Stimulated activated CD8-positive, alpha-beta memory T cell treated with anti-CD3 and anti-CD28 coated beads, Interleukin-15, amount 100 ng/mL, for 24 hours (primary cell): ENCODE data around the gene FOXL1.

Experiments
- DNase-seq: peaks from one replicate; pipeline ENCODE4 v3.0.0-alpha.2; 2020; ENCODE audit warnings: low read depth

FOXL1 gene

DNA sequence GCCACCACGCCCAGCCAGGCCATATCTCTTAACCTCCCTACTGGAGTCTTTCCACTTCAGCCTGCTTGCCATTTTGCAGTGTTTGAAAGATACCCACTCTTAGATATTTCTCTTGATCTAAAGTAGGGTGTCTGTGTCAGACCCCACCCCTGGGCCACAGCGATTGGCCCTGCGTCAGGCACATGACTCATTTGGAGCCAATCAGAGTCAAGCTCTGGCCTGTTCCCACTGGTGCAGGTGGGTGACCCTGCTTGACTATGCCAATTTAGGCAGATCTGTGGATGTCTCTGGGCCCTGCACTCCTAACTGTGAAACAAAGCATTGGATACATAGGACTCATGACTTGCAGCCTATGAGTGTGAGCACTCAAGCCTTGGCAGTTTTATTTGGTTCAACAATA lies 27.6 kb downstream of the FOXL1 start:
- DNase-seq = no peak

DNA sequence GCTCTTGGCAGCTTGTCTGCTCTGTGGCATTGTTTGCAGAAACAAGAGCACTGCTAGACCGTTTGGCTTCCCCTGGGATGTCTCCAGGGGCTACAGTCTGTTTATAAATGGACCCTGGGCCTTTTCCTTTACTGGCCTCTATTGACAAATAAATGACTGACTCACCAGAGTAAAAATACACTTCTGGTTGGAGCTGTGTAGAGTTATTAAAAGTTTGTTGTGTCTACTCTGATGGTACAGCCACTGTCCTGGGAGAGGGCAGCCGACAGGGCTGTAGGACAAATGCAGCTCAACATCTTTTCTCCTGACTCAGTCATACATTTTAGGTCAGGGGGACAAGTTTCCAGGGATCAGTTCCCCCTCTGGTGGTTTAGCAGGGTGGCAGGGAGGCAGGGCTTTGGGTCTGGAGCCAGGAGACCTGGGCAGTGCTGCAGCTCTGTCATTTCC lies 30.0 kb downstream of the FOXL1 start:
- DNase-seq = no peak

DNA sequence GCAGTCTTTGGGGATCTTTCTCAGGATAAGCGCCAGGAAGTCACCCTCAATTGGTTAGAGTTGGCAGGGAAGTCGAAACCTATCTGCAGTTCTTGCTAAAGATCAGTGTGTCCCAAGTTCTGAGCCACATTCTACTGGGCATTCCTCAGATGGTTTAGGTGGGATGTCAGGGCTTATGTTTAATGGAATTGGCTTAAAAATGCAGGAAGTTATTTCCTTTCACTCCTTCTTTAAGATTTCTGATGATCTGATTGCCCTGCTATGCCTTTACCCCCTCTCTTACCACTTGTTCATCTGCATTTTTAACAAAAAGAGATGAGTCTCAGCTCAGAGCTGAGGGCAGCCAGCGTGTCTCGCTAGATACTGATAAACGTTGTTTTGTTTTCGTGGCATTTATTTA lies 30.8 kb downstream of the FOXL1 start:
- DNase-seq = no peak

DNA sequence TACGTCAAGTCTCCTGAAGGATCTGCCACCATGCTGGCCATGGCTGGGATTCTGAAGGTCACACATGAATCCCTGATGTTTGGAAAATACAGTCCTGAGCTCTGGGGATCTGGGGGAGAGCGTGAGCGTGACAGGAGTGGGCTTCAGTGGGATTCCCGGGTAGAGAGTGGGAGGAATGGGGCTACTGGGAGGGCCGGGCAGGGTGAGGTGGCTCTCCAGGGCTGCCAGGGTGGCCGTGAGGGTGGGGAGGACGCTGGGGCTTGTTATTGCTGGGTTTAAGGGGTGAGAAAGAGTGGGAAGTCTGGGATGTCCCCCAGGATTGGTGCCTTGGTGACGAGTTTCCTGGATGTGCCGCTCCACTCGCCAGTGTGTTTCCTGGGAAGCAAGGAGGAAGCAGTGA lies 31.3 kb downstream of the FOXL1 start:
- DNase-seq = no peak

DNA sequence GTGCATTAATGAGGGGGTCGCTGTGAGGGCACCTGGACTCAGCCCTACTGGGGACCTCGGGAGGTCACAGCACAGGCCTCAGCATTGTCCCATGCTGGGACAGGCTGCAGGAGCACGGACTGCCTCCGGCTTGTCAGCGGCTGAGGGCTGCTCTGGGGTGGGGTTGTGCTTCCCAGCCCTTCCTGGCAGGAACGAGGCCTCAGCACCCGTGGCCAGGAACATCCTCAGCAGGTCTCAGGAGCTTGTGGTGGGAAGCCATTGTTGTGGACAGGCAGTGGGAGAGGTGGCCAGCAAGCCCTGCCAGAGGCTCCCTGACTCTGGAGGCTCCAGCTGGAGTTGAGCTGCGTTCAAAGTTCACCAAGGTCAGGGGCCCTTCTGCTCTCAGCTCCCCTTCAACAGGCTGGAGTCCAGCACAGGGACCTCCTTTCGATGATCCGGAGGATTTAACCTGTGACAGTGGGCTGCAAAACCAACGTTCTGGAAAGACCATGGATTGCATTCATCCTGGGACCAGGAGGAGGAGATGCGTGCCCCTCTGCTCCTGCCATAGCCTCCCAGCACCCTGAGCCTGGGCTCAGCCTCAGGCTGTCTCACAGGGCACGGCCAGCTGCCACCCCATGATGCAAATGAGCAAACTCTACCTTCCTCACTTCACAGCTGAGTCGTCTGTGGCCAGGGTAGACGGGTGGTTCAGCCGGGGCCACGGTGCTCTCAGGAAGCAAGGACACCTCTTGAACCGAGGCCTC lies 32.6 kb downstream of the FOXL1 start:
- DNase-seq = no peak

DNA sequence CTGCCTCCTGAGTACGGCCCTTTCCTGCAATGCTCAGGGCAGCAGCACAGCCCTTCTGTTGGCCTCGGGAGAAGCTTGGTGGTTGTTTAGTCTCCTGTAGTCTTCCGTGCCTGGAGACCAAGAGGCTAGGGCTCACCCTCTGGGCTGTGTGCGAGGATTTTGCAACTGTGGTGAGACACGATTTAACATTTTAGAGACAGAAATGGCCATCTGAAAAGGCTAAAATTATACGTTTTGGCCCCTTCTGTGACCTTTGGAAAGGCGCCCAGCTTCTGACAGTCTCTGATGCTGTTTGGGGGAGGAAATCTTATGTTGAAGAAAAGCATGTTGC lies 33.1 kb downstream of the FOXL1 start:
- no peak for DNase-seq

DNA sequence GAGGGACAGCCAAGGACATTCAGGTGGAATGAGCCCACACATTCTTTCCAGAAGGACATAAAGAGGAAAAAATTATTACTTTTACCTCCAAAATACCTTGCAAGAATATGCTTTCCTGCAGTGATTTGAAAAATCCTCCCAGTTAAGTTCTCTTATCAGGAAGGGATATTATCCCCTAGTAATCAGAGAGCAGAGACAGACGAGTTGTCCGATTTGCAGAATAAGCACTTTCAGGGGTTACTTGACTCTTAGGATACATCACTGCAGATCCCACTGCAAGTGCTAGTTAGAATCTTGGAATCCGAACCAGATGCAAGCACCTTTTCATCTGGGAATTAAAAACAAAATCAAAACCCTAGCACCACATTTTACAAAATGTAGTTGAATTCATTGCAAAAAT lies 33.6 kb downstream of the FOXL1 start:
- DNase-seq = no peak

DNA sequence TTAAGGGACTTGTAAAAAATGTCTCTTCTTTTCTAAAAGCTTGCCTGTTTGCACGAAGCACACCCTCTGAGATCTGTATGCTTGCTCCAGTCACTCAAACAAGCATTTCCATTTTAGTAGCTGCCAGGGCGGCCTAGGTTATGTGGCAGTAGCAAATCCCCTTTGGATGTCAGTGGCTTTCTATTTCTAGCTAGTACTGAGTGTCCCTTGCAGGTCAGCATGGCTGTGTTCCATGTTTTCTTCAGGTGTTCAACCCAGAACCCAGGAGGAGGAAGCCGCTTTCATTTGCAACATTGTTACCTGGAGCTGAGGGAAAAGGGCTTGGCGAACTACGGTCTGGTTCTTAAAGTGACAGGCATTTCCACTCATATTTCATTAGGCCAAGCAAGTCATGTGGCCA lies 36.4 kb downstream of the FOXL1 start:
- DNase-seq = no peak

DNA sequence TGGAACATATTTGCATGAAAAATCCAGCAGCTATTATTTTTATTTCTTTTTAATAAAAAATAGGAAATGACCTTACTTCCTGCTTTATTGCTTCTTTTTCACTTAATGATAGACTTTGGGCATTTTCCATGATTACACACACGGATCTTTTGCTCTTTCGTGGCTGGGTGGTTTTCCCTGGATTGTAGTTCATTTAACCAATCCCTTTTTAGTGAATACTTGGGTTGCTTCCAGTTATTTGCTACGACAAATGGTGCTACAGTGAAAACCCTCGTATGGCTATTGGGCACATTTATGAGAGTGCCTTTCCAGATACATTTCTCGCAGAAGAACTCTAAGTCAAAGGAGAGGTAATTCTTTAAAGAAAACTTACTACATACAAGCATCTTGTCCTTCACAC lies 38.6 kb downstream of the FOXL1 start:
- DNase-seq = no peak

DNA sequence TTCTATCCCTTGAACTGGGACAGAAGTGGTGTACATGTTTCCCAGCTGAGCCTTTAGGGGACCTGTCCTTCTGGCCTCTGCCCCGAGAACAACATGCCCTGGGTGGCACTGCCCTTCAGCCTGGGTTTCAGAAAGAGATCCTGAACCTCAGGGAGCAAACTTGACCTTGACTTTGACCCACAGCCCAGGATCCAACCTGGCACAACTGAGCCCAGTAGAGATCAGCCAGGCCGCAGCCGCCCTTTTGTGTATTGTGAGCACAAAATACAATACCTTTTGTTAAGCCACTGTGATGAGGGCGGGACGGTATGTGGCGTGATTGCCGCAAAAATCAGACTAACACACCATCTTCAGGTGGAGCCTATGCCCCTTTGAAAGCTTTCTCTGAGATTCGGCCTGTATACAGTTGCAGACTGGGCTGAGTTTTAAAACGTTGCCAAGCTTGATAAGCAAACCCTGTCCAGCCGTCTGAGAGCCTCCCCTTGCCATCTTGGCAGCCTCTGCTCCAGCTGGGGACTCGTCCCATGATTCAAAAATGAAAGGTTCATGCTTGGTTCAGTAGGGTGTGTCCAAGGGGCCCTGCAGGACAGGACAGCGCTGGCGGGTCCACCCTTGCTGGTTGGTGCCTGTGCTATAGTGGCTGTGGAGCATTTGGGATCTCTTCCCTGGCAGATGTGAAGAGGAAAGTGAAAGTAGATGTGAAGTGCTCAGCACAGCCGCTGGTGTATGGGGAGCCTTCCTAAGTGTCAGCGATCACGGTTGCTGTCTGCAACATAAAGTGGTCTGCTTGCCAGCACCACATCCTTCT lies 40.3 kb downstream of the FOXL1 start:
- no peak for DNase-seq

DNA sequence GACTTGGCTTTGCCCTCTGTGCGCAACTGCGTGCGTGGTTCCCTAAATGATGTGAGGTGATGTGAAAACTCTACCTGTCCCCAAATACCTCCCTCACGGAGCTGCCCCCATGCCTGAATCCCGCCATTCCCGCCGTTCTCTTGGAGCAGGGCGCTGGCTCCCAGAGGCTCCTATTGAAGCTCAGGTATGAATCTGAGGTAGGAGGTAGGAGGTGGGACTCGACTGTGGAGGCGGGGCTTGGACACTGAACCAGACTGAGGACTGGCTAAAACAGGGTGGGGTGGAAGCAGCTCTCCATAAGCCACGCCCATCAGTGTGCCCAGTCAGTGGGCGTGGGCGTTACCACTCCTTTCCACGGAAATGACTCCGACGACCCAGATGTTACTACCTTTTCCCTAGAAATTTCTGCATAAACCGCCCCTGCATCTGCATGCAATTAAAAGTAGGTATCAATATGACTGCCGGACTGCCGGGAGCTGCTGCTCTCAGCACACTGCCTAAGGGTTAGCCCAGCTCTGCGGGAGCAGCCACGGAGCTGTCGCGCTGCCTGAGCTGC lies 41.0 kb downstream of the FOXL1 start:
- DNase-seq = no peak

DNA sequence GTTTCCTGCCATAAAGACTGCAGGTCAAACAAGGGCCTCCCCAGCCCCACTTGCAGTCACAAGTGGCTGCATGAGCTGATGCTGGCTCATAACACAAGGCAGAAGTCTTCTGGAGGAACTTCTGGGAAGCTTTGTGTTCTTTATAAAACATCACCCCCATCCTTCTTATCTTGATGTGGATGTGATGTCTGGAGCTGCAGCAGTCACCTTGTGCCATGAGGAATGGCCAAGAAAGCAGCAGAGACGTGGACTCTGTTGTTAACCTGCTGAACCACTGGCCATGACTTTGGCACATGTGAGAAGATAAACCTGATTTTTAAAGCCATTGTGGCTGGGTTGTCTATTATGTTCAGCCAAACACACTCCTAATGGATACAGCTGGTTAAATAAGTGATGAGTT lies 41.8 kb downstream of the FOXL1 start:
- DNase-seq = no peak

DNA sequence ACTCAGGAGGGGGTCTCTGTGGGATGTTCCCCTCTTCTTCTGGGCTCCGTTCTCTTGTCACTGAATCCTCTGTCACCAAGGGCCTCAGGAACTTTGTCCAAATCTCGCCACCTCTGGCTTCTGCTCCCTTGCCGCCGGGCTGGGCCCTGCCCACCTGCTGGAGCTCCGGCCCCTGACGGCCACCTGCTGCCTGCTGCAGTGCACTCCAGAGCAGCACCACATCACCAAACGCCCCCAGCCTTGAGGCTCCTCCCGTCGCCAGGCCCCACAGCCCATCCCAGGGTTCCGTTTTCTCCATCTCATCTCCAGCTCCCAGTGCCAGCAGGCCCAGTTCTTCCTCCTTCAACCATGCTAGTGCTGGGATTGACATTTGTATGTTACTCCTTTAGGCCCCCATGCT lies 43.6 kb downstream of the FOXL1 start:
- no peak for DNase-seq

DNA sequence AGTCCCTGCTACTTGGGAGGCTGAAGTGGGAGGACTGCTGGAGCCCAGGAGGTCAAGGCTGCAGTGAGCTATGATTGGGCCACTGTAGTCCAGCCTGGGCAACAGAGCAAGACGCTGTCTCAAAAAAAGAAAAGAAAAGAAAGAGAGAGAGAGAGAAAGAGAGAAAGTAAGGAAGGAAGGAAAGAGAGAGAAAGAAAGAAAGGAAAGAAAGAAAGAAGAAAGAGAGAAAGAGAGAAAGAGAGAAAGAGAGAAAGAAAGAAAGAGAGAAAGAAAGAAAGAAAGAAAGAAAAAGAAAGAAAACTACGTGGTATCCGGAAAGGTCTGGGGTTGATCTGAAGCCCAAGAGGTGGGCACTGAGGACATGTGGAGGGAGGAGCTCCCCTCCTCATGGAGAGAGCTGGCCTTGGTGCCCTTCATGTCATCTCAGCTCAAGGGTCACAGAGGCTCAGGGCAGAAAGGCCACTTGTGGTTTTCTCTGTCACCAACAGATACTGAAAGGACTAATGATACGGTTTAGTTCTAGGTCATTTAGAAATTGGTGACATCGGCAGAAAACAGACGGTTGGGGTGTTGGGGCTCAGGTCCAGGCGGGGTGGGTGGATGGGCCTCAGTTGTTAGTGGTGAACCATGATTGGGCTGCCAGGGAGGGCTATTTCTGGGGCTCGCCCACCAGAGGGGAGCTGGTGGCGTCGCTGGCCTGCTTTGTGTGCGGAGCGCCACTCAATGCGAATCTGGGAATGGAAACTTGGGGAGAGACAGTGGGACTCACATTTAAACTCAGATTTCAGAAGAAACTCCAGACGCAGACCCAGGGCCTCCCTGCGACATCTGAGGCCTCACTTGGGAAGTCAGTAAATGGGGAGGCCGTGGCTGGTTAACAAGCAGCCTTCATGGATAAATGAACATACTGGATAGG lies 44.6 kb downstream of the FOXL1 start:
- DNase-seq = no peak

DNA sequence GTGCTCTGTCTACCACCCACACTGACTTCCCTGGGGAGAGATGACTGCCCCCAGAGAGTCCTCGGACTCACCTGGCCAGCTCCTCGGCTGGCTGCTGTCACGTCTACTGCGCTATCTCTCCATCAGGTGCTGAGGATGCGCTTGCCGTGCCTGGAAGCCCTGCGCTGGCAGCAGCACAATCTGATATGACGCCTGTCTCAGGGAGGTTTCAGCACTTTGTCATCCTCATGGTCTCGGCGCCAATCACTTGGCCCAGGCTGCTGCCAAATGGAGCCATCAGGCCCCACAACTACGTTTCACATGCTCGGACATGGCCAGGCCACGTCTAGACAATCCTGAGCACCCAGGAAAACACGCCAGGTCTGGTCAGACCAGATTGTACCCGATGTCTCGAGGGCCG lies 46.7 kb downstream of the FOXL1 start:
- no peak for DNase-seq

DNA sequence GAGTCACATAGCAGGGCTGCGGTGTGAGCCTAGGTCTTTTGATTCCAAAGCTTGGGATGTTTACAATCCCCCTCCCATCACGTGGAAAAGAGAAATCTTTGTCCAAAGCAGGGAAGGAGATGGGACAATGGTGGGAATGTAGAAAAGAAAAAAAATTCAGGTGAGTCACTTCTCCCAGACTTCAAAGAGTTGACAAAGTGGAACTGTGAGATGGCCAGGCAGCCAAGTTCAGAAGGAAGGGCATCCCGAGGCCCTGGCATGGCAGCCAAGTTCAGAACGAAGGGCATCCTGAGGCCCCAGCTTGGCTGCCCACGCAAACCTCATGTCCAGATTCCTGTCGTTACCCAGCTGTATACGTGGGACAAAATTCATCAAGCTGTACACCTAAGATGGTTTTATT lies 47.5 kb downstream of the FOXL1 start:
- no peak for DNase-seq

DNA sequence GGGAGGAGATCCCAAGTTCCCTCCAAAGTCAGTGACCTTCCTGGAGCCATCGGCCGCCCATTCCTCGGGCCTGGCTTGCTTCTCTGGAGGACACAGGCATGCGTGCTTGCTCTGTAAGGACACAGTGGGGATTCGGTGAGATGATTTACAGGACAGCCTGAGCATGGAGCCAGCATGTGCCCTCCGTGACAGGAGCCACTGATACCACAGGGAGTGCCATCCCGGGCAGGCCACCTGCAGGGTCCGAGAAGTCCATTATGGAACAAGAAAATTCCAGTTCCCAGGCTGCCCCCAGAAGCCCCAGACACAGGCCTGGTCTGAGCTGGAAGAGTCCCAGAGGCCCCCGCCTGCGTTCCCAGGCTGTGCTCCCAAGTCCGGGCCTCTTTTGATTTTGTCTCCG lies 47.9 kb downstream of the FOXL1 start:
- DNase-seq = no peak

DNA sequence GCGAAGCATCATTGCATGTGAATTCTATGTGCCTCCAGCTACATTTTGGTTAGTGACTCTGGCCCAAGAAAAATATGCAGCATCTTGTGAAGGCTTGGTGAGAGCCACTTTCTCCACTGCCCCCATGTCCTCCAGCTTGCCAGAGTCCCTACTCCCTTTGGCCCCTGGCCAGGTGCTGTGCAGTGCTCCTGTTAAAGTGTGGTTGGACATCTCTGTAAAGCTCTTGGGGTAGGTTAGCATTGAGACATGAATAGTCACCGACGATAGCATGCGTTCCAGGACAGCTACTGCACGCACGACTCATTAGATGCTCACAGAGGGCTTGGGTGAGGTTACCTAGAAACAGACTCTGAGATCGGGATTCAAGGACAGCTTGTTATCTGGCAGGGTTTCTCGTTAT lies 48.6 kb downstream of the FOXL1 start:
- DNase-seq = no peak

DNA sequence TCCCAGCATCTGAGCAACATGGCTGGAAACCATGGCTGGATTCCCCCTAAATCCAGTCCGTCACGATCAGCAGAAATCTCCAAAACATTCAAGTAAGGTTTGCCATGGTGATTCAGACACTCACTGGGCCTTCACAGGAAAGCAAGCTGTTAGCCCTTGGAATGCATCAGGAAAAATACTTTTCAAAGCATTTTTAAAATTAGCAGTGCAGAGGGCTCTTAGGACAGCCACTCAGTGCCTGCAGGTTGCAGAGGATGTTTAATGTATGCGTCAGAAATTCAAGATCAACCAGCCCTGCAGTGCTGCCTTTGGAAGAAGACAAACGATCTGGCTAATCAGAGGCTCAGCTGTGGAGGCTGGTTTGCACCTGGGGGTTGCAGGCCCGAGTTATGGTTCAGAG lies 50.3 kb downstream of the FOXL1 start:
- DNase-seq = no peak

DNA sequence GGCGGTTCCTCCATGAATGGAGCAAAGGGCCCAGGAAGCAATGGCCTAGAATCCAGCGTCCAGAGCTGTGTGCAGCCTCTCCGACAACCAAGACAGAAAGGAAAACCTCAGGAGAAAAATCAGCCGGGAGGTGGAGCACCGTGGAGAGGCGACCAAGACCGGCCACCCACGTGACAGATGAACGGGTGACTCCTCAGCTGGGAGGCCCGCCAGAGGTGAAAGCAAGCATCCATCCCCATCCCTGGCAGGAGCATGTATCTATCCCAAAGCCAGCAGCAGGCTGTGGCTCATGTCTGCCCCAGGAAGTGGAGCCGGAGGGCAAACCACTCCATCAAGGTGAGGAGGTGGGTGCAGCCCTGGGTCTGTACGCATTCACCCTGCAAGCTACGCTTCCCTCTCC lies 52.1 kb downstream of the FOXL1 start:
- no peak for DNase-seq

DNA sequence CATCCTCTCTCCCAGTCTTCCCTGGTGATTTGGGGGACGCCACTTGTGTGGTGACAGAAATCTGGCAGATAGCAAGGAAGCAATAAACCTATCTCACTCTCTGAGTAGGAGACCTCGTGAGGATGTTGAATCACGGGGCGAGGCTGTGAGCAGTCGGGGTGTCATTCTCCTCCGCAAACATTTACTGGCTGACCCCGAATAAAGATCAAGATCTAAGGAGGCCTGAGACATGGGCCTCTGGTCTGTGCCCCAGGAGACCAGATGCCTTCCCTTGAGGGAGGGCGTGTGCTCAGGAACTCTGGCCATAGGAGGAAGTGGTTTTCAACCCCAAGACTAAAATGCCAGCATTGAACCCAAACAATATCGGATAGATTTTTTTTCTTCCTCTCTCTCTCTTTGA lies 53.1 kb downstream of the FOXL1 start:
- no peak for DNase-seq
